ENCODE data around the gene KCNQ1.

Gene KCNQ1

GRCh38 chr11:2507212-2507901, 62.5 kb downstream of the KCNQ1 start:
- DNase-seq (ENCODE audit: low read depth), result no peak
- H3K4me3 ChIP-seq (ENCODE audit: low read depth, low read length), result no peak overlapping the region
- in situ Hi-C loops (cut with HindIII; ENCODE audit: low sequenced_read_pairs), result no loop called here
- no peak for TF ChIP-seq CTCF (IDR thresholded peaks at IDR 0.05; ENCODE audit: low read depth, low read length, missing control alignments)

GRCh38 chr11:2507945-2508749, 63.3 kb downstream of the KCNQ1 start:
- in situ Hi-C loops (cut with HindIII; ENCODE audit: low sequenced_read_pairs), result no loop called here
- DNase-seq (ENCODE audit: low read depth), result no peak
- TF ChIP-seq CTCF (IDR thresholded peaks at IDR 0.05; ENCODE audit: low read depth, low read length, missing control alignments), result no peak
- H3K4me3 ChIP-seq (ENCODE audit: low read depth, low read length), result no peak overlapping the region

- no peak for TF ChIP-seq CTCF (IDR thresholded peaks at IDR 0.05; ENCODE audit: low read depth, low read length, missing control alignments)
- in situ Hi-C loops (cut with HindIII; ENCODE audit: low sequenced_read_pairs), result no loop called here
Observed at GRCh38 chr11:2508793-2509192, 64.0 kb downstream of the KCNQ1 start.

GRCh38 chr11:2509481-2510001, 64.7 kb downstream of the KCNQ1 start:
- no peak for DNase-seq (ENCODE audit: low read depth)
- no peak for TF ChIP-seq CTCF (IDR thresholded peaks at IDR 0.05; ENCODE audit: low read depth, low read length, missing control alignments)
- H3K4me3 ChIP-seq (ENCODE audit: low read depth, low read length), result no peak overlapping the region
- in situ Hi-C loops (cut with HindIII; ENCODE audit: low sequenced_read_pairs), result no loop called here

More at GRCh38 chr11:2508793-2509192, 64.0 kb downstream of the KCNQ1 start:
- H3K4me3 ChIP-seq (ENCODE audit: low read depth, low read length), result no peak overlapping the region
- DNase-seq (ENCODE audit: low read depth), result no peak

GRCh38 chr11:2510626-2511402, 66.0 kb downstream of the KCNQ1 start:
- no peak for DNase-seq (ENCODE audit: low read depth)
- H3K4me3 ChIP-seq (ENCODE audit: low read depth, low read length), result no peak overlapping the region
- TF ChIP-seq CTCF (IDR thresholded peaks at IDR 0.05; ENCODE audit: low read depth, low read length, missing control alignments), result no peak
- in situ Hi-C loops (cut with HindIII; ENCODE audit: low sequenced_read_pairs), result no loop called here

Measured in astrocyte of the cerebellum (primary cell).